A549 (cell line): ENCODE results near the gene CTDSPL. TPM values are rescaled to one million over a fixed set of nuclear protein-coding genes. Genes with fewer than 3 reads are reported as not detected.

Experiments
- ATAC-seq, 2 experiments: fragments of 200-7000 bp in 1 of 2; fragments of >200 bp in 1 of 2; cut with Nextera tagmentation in 1 of 2; cut with Tn5 transposase in 1 of 2; 3 replicates each; pipeline versions ENCODE4 v1.8.0 to v1.9.1; 2018 to 2020; ENCODE audit warnings: mild to moderate bottlenecking in 1 of 2, moderate library complexity in 1 of 2
- CTCF ChIA-PET: fragments of 300-600 bp; sonication (Branson Sonifier 250); formaldehyde crosslinking; extraction: SDS; loops from one replicate; lab custom pipeline; 2021; ENCODE audit warnings: antibody characterized with exemption, inconsistent platforms; lab: Yijun Ruan, JAX
- POLR2A ChIA-PET: fragments of 350-600 bp; formaldehyde crosslinking; extraction: SDS; loops from one replicate; lab custom pipeline; 2021; ENCODE audit warnings: antibody characterized with exemption, inconsistent platforms; lab: Yijun Ruan, JAX
- DNase-seq, 2 experiments: peaks; one replicate each; pipeline versions ENCODE4 v3.0.0 to v3.0.0-alpha.2; 2011 to 2016; ENCODE audit warnings: low read depth in 1 of 2, low spot score in 1 of 2
- FAIRE-seq: peaks from 2 replicates; lab custom pipeline; 2011; peaks lifted over from hg19 to GRCh38; lab: Jason Lieb, UNC
- H3K27ac ChIP-seq, 2 experiments: fragments of >200 bp; sonication (Bioruptor Twin); formaldehyde crosslinking; 3 replicates each; pipeline ENCODE4 v1.5.1; 2016 to 2017
- H3K4me1 ChIP-seq: fragments of >200 bp; sonication (Bioruptor Twin); formaldehyde crosslinking; 3 replicates; pipeline ENCODE4 v1.6.1; 2016
- H3K4me2 ChIP-seq: fragments of >200 bp; sonication (Bioruptor Twin); formaldehyde crosslinking; 3 replicates; pipeline ENCODE4 v1.6.1; 2016
- H3K4me3 ChIP-seq: fragments of >200 bp; sonication (Bioruptor Twin); formaldehyde crosslinking; 3 replicates; pipeline ENCODE4 v1.5.1; 2016
- H3K9me3 ChIP-seq: fragments of >200 bp; sonication (Bioruptor Twin); formaldehyde crosslinking; 3 replicates; pipeline ENCODE4 v1.6.1; 2016
- CHD2 ChIP-seq: fragments of 150-350 bp; IDR thresholded peaks from 2 replicates; pipeline ENCODE4 v1.6.1; 2014; ENCODE audit warnings: low read length; ENCODE audit not compliant: partially characterized antibody
- CHD4 ChIP-seq: fragments of 200-600 bp; sonication (generic); IDR thresholded peaks from 2 replicates; pipeline ENCODE4 v1.6.1; 2016; ENCODE audit warnings: antibody characterized with exemption, mild to moderate bottlenecking, borderline replicate concordance
- EHF ChIP-seq: fragments of 250-450 bp; sonication (Bioruptor Pico); IDR thresholded peaks from 2 replicates; pipeline ENCODE4 v1.5.0; 2020; ENCODE audit warnings: mild to moderate bottlenecking
- ELK1 ChIP-seq: fragments of 150-350 bp; IDR thresholded peaks from 2 replicates; pipeline ENCODE4 v1.6.1; 2014; ENCODE audit warnings: low read depth, mild to moderate bottlenecking, low read length
- EP300 ChIP-seq, 2 experiments: fragments of >200 bp; sonication (Bioruptor Twin); formaldehyde crosslinking; IDR thresholded peaks; 2 replicates in 1 of 2; 3 replicates in 1 of 2; pipeline ENCODE4 v1.6.1; 2016 to 2017
- FOSB ChIP-seq: fragments of 250-450 bp; sonication (Bioruptor Pico); IDR thresholded peaks from 2 replicates; pipeline ENCODE4 v1.5.0; 2020; ENCODE audit warnings: mild to moderate bottlenecking, moderate library complexity
- GATA3 ChIP-seq: IDR thresholded peaks from 2 replicates; pipeline ENCODE4 v1.6.1; 2012; ENCODE audit warnings: borderline replicate concordance
- HOXA7 ChIP-seq: fragments of 250-450 bp; sonication (Bioruptor Pico); IDR thresholded peaks from 2 replicates; pipeline ENCODE4 v1.5.0; 2020; ENCODE audit warnings: mild to moderate bottlenecking, moderate library complexity
- MAFK ChIP-seq: fragments of 450-650 bp; IDR thresholded peaks from 2 replicates; pipeline ENCODE4 v1.6.1; 2014; ENCODE audit not compliant: partially characterized antibody
- MAZ ChIP-seq: fragments of 150-350 bp; IDR thresholded peaks from 2 replicates; pipeline ENCODE4 v1.6.1; 2014; ENCODE audit warnings: antibody characterized with exemption, low read depth, low read length, borderline replicate concordance
- MYC ChIP-seq: IDR thresholded peaks from 2 replicates; pipeline ENCODE4 v1.6.1; 2012; ENCODE audit warnings: mild to moderate bottlenecking, inconsistent platforms, low read length, improper control_type of control experiment, borderline replicate concordance
- NPAS2 ChIP-seq: fragments of 250-450 bp; sonication (Bioruptor Pico); IDR thresholded peaks from 2 replicates; pipeline ENCODE4 v1.8.0; 2022; ENCODE audit warnings: mild to moderate bottlenecking, moderate library complexity, borderline replicate concordance
- NR3C1 ChIP-seq: fragments of >200 bp; sonication (Bioruptor Twin); formaldehyde crosslinking; IDR thresholded peaks from 3 replicates; pipeline ENCODE4 v1.6.1; 2017
- PHF8 ChIP-seq: fragments of 200-600 bp; sonication (generic); IDR thresholded peaks from 2 replicates; pipeline ENCODE4 v1.6.1; 2016; ENCODE audit warnings: low read depth, mild to moderate bottlenecking, antibody characterized with exemption, moderate library complexity, borderline replicate concordance
- POLR2AphosphoS2 ChIP-seq: conservative IDR thresholded peaks from 2 replicates; pipeline ENCODE4 v1.6.1; 2012; ENCODE audit warnings: low read length, improper control_type of control experiment, inconsistent platforms
- RAD21 ChIP-seq, 2 experiments: fragments of >200 bp in 1 of 2; sonication (Bioruptor Twin) in 1 of 2; formaldehyde crosslinking in 1 of 2; IDR thresholded peaks in 1 of 2; conservative IDR thresholded peaks in 1 of 2; 2 replicates in 1 of 2; 3 replicates in 1 of 2; pipeline ENCODE4 v1.6.1; 2012 to 2018; ENCODE audit warnings: inconsistent platforms in 1 of 2
- SMC3 ChIP-seq: fragments of >200 bp; sonication (Bioruptor Twin); formaldehyde crosslinking; IDR thresholded peaks from 3 replicates; pipeline ENCODE4 v1.6.1; 2018; ENCODE audit warnings: inconsistent platforms
- TP53 ChIP-seq: fragments of 250-450 bp; sonication (Bioruptor Pico); IDR thresholded peaks from 2 replicates; pipeline ENCODE4 v1.5.0; 2021; ENCODE audit warnings: mild to moderate bottlenecking, moderate library complexity
- ZC3H11A ChIP-seq: fragments of 450-650 bp; IDR thresholded peaks from 2 replicates; pipeline ENCODE4 v1.6.1; 2014; ENCODE audit warnings: antibody characterized with exemption, mild to moderate bottlenecking
- ZSCAN20 ChIP-seq: fragments of 250-450 bp; sonication (Bioruptor Pico); IDR thresholded peaks from 2 replicates; pipeline ENCODE4 v1.8.0; 2022; ENCODE audit warnings: mild to moderate bottlenecking, moderate library complexity
- WGBS: methylation state at CpG from one replicate; pipeline ENCODE4 v1.1.6; 2017; ENCODE audit errors: missing lambda C conversion rate; 5-methylcytosine and 5-hydroxymethylcytosine counted together
- polyA plus RNA-seq, 4 experiments: library from polyadenylated mRNA; depleted of rRNA in 3 of 4; stranded (reverse); fragments of >200 nt; fragmentation: RNase III in 1 of 4; extraction: RNeasy Plus Mini Kit Qiagen cat#74134 plus additional on column Dnase treatment in 1 of 4; gene quantifications; 2 replicates in 3 of 4; 3 replicates in 1 of 4; pipeline ENCODE4 v1.2.3, GENCODE V29; 2011 to 2017
- TF ChIP-seq, protein P1 (sequence below): IDR thresholded peaks from 2 replicates; pipeline ENCODE4 v1.6.1; 2012
- TF ChIP-seq, protein P2 (sequence below): IDR thresholded peaks from 2 replicates; pipeline ENCODE4 v1.6.1; 2012; ENCODE audit warnings: low read depth, borderline replicate concordance
- TF ChIP-seq, protein P3 (sequence below): fragments of >200 bp; sonication (Bioruptor Twin); formaldehyde crosslinking; IDR thresholded peaks from 2 replicates; pipeline ENCODE4 v1.6.1; 2016

CTDSPL gene
- polyA plus RNA-seq, 2 of the 4 experiments (the other 2 are of a cell fraction), result 9.9 to 35.1 TPM

- H3K27ac ChIP-seq, result no peak overlapping the region
- H3K4me2 ChIP-seq, result no peak overlapping the region
- no peak for ATAC-seq
- peaks cover 2% of the 10 kb centered on the region; the same call in 1 of the 3 replicates for H3K9me3 ChIP-seq
- DNase-seq, result no peak
- no peak overlapping the region for H3K4me3 ChIP-seq
- TF ChIP-seq CHD2 (no peak), NPAS2 (CRISPR knock-in tag) (no peak), MAFK (no peak), MYC (no peak), ELK1 (no peak), ZSCAN20 (CRISPR knock-in tag) (no peak), MAZ (no peak), ZC3H11A (no peak), EHF (CRISPR knock-in tag) (no peak), TP53 (no peak), SMC3 (no peak)
- TF ChIP-seq, protein P1, sequence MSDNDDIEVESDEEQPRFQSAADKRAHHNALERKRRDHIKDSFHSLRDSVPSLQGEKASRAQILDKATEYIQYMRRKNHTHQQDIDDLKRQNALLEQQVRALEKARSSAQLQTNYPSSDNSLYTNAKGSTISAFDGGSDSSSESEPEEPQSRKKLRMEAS, result no peak
- no peak for FAIRE-seq
- 73% methylated on average over 3 of the region's 4 CpGs for WGBS
- ChIA-PET CTCF (interaction anchor here (1.4 to 2.0 kb wide), 3 partner anchors 24 to 325 kb away, joined by 4 to 6 read pairs (median 5); partner anchors contain the start of gene XYLB), POLR2A (no interaction called here)
- peaks cover 9% of the 10 kb centered on the region for H3K4me1 ChIP-seq
These were observed 159.5 kb downstream of the CTDSPL start for GRCh38 chr3:38021196-38021595.

DNA sequence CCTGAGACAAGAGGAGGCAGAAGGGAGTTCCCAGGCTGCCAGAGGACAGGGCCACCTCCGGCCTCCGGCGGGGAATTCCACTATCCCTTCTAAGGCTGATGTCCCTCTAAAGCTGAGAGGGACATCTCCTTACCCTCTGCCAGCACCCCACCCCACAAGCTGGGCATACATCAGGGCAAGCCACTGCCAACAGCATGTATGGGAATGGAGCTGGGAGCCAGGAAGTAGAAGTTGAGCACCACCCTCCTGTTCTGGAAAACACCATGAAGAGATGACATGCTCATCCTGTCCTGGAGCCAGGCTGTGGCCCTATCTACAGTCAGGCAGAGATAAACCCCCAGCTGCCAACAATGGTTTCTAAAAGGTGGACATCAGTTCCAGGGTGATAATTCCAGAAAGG, 160.6 kb downstream of the CTDSPL start:
- FAIRE-seq, result no peak
- peaks cover 9% of the 10 kb centered on the region for H3K4me1 ChIP-seq
- no peak for DNase-seq
- 89% methylated on average over 3 of the region's 3 CpGs for WGBS
- ChIA-PET POLR2A (no interaction called here), CTCF (interaction anchor here (0.6 to 1.6 kb wide), 6 partner anchors 10 to 324 kb away, joined by 3 to 5 read pairs (median 3); partner anchors contain the start of genes OXSR1 and XYLB)
- H3K9me3 ChIP-seq, result no peaks in the 10 kb centered on the region
- no peak overlapping the region for H3K27ac ChIP-seq
- no peak overlapping the region for H3K4me3 ChIP-seq
- no peak for ATAC-seq
- H3K4me2 ChIP-seq, result no peak overlapping the region
- no peak for TF ChIP-seq GATA3
- TF ChIP-seq, protein P2, sequence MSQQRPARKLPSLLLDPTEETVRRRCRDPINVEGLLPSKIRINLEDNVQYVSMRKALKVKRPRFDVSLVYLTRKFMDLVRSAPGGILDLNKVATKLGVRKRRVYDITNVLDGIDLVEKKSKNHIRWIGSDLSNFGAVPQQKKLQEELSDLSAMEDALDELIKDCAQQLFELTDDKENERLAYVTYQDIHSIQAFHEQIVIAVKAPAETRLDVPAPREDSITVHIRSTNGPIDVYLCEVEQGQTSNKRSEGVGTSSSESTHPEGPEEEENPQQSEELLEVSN, result no peak
- no peak for TF ChIP-seq POLR2AphosphoS2
- TF ChIP-seq RAD21 (conservative IDR thresholded peaks at IDR 0.05 in 1 of 2, IDR thresholded peaks at IDR 0.05 in 1 of 2), result no peak
- TF ChIP-seq, protein P3, sequence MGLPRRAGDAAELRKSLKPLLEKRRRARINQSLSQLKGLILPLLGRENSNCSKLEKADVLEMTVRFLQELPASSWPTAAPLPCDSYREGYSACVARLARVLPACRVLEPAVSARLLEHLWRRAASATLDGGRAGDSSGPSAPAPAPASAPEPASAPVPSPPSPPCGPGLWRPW, result no peak
- no peak for TF ChIP-seq FOSB (CRISPR knock-in tag)
- no peak for TF ChIP-seq EP300 (IDR thresholded peaks at IDR 0.05)
- no peak for TF ChIP-seq ELK1
- no peak for TF ChIP-seq PHF8
- no peak for TF ChIP-seq NR3C1
- TF ChIP-seq CHD4, result no peak
- no peak for TF ChIP-seq HOXA7
